Activated CD4-positive, alpha-beta T cell treated with anti-CD3 and anti-CD28 coated beads, Interleukin-2, Interleukin-4, amounts not matched to agents 100 ng/mL and 50 ng/mL, durations not matched to agents 16 hours and 8 hours (primary cell): Measurements from ENCODE around the gene SOCS7.
"Not testable (repeated sequence)": the region's sequence is repeated elsewhere in the genome, so short reads cannot be mapped to it uniquely, and the experiment has no call there.

ENCODE experiments used
- DNase-seq: peaks from one replicate; pipeline ENCODE4 v3.0.0-alpha.2; 2020; ENCODE audit warnings: low spot score

Gene SOCS7

DNA sequence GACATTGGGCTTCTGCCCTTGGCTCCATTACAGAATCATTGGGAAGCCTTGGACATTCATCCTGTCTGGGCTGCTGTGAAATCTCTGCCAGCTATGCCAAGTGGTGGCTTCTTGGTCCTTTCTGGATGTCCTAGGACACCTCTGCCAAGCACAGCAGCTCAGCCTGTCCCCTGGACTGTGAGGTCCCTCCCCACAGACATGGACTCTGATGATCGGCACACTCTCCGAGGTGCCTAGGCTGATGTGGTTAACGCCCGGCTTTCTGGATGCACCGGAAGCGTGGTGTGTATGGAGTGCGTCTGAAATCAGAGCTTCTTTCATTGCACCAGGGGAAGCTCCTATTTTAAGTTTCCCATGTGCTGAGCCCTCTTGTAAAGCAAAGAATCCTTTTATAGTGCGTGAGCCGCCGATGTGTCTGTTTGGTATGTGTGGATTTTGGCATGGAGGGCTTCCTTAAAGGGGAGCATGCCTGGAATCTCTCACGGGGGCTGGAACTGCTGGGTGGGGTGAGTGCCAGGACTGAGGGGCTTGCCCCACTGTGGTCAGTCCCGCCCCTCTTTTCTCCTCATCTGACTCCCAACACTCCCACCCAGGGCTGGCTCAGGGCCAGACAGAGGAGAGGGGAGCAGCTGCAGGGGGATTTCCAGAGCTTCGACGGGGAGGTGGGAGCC lies 69.7 kb downstream of the SOCS7 start:
- no peak for DNase-seq

DNA sequence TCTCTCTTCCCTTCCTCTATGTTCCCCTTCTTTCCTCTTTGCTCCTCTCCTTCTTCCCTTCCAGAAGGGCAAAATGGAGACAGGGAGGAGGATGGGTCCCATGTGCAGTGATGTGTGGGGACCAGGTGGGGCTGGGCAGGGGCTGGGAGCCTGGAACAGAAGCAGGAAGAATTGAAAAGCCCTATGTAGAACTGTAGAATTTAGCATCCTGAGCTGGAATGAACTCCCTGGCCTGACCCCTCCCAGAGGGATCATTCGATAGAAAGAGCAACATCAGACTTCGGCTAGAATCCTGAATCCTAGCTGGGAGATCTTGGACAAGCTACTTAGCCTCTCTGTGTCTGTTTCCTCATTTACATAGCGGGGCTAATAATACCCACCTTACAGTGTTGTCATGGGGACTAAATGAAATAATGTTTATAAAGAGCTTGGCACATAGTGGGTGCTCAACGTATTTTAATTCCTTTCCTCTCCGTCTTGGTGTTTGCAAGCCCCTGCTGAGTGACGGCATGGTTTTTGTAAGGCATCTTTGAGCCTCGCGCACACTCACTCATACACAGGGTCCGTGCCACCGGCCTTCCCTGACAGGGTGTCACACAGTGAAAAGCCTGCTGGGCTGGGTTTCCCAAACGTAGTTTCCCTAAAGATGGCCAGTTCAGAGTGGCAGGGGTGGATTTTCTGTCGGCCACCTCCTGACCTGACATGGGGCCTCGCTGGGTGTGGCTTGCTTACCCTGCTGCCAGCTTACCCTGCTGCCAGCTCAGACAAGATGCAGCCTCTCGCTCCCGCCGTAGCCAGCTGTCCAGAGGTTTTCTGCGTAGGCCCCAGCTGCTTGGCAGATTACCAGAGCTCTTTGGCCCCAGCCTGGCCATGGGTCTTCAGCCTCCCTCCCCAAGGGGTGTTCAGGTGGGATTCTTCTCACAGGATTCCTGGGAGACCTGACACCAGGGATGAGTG lies 70.5 kb downstream of the SOCS7 start:
- no peak for DNase-seq

DNA sequence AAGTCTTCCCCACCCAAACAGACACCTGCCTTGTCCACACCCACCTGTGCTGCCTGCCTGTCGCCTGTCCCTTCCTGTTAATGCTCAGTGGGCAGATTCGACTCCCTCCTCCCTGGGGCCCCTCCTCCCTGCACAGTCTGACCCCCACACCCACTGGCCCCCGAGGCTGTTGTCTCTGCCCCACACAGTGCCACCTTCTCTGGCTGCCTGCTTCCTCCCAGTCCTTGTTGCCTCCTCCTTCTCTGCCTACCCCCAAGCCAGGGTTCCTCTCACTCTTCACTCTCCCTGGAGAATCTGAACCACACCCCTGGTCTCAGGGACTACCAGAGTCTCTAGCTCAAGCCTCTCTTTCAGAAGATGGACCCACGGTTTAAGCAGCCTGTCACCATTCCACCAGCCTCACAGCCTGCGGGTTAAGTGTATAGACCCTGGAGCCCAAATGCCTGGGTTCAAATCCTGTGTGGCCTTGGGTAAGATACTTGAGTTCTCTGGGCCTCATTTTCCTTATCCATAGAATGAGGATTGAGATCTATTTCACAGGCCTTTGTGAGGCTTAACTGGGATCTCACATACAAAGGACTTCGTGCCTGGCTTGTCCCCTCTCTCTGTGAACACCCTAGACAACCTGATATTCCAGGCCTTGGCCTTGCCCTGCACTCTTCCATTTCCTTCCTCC lies 72.8 kb downstream of the SOCS7 start:
- DNase-seq, result no peak

GRCh38 chr17:38425031-38425430 lies 73.4 kb downstream of the SOCS7 start:
- DNase-seq, result no peak

DNA sequence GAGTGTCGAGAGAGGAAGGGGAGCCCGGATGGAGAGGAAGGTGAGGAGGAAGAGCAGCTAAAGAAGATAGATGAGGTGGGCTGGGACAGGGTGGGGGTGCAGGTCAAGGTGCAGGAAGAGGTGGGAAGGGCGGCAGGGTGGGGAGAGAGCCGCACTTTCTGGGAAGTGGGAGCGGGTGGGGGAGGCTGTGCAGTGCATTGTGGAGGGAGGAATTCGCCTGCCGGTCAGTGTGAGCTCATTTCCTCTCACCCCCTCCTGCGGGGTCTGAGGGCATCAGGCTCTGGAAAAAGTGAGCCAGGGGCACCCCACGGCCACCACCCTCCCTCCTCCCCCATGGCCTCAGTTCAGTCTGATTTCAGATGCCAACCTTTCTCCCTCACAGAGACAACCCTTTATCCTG lies 74.1 kb downstream of the SOCS7 start:
- DNase-seq, result no peak

- no peak for DNase-seq
These were observed 74.8 kb downstream of the SOCS7 start for GRCh38 chr17:38426441-38426840.

DNA sequence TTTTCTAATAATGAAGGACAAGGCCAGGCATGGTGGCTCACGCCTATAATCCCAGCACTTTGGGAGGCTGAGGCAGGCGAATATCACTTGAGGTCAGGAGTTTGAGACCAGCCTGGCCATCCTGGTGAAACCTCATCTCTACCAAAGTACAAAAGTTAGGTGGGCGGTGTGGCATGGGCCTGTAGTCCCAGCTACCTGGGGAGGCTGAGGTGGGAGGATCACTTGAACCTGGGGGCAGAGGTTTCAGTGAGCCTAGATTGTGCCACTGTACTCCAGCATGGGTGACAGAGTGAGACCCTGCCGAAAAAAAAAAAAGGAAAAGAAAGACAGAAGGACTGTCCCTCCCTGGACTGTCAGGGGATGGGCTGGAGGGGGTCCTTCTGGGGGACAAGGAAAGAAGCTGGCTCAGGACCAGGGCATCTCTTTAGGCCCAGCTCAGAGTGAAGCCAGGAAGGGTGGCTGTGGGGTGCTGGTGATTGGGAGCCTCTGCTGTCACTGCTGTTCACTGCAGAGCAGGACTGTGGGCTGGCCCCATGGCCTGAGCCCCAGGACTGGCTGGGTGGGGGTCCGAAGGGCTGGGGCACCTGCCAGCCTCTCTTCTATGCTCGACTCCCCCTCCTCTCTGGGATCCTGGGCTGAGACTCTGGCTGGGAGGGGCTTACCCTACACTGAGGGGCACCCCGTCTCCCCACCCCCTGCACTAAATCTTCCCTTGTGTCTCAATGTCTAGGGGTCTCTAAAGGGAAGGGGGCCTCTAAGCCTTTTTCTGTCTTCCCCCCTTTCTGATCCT lies 75.7 kb downstream of the SOCS7 start:
- DNase-seq, result no peak

GRCh38 chr17:38428112-38428642 lies 76.5 kb downstream of the SOCS7 start, which contains the start of gene ARHGAP23:
Gene ARHGAP23, plus strand, starts transcription at chr17:38428464. Its CDS starts 22 bp downstream, at chr17:38428486.
- DNase-seq, result peak; percentile 7

DNA sequence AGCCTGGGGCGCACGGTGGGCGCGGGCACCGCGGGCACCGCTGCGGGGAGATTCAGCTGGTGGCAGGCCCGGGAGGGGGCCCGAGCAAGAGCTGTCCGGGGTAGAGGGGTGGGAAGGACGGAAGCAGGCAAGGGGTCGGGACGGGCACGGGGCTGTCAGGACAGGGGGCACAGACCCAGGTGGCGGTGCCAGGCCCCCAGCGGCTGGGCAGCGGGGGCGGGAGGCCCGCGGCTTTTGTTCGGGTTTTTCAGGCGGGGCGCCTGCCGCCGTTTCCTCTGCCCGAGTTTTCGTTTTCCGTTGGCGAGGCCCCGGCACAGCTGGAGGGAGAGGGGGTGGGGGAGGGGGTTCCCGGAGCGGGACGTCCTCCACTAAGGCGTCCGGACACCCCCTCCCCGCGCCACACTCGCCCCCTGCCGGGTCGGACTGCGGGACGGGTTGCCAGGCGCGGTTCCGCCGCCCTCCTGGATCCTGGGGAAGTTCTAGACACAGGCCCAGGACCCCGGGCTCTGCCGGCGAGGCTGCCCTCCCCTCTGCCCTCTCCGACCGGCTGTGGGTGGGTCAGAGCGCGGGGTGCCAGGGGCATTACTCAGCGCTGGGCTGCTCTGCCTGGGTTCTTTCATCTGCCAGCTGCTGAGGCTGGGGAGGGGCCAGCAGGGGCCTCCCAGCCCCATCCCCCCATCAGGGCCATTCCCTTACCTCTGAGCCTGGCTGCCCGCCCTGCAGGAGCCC lies 77.2 kb downstream of the SOCS7 start:
- DNase-seq, result no peak

- no peak for DNase-seq
These were observed 77.9 kb downstream of the SOCS7 start for GRCh38 chr17:38429476-38430100.

- DNase-seq, result no peak
These were observed 78.7 kb downstream of the SOCS7 start for GRCh38 chr17:38430316-38430715.

DNA sequence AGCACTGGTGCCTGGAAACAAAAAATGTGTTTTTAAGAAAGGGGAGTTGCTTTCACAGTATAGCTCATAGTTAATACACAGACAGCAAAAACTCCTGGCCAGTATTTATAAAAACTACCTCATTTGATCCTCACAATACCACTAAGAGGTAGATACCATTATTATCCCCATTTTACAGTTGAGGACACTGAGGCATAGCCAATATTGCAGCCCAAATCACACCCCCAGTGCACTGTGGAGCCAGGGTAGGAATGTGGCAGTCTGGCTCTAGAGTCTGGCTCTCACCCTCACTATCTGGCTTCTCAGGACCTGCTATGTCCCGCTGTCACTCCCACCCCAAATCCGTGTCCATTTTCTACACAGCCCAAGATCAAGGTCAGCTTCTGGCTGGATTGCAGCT lies 79.2 kb downstream of the SOCS7 start:
- DNase-seq, result no peak

GRCh38 chr17:38431346-38432145 lies 79.9 kb downstream of the SOCS7 start:
- DNase-seq, result no peak

GRCh38 chr17:38434178-38434665 lies 82.6 kb downstream of the SOCS7 start:
- DNase-seq, result no peak

- no peak for DNase-seq
These were observed 84.2 kb downstream of the SOCS7 start for GRCh38 chr17:38435795-38436194.

- no peak for DNase-seq
These were observed 84.7 kb downstream of the SOCS7 start for GRCh38 chr17:38436386-38436785.

DNA sequence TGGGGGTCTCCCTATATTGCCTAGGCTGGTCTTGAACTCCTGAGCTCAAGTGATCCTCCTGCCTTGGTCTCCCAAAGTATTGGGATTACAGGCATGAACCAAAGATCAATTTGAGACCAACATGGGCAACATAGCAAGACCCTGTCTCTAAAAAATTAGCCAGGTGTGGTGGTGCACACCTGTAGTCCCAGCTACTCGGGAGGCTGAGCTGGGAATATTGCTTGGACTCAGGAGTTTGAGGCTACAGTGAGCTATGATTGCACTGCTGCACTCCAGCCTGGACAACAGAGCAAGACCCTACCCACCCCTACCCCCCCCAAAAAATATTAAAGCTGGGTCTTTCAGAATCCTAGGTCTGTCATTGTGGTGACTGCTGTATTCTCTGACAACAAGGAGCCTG lies 85.7 kb downstream of the SOCS7 start:
- DNase-seq, result not testable (repeated sequence)

GRCh38 chr17:38439436-38439835 lies 87.8 kb downstream of the SOCS7 start:
- no peak for DNase-seq
